Left lobe of liver (tissue), 2 donors: ENCODE data around the gene FSTL3. TPM values are rescaled to one million over a fixed set of nuclear protein-coding genes. Genes with fewer than 3 reads are reported as not detected.

Experiments
- ATAC-seq: fragments of 200-7000 bp; cut with Tn5 transposase; one replicate; pipeline ENCODE4 v1.9.1; 2020; ENCODE audit warnings: mild to moderate bottlenecking, moderate library complexity
- DNase-seq: peaks from one replicate; pipeline ENCODE4 v3.0.0-alpha.2; 2020; ENCODE audit warnings: low spot score
- total RNA-seq: library from RNA; stranded (reverse); gene quantifications from one replicate; pipeline ENCODE4 v1.2.1, GENCODE V29; 2021
- donor health status: DM: no; HTN: no; CAD: no; lungs with moderate emphysema.
- donor health status: DM: no; HTN: yes; CAD: no.

Gene FSTL3
- total RNA-seq, 1 donor from 2014 or later = 4.3 TPM

DNA sequence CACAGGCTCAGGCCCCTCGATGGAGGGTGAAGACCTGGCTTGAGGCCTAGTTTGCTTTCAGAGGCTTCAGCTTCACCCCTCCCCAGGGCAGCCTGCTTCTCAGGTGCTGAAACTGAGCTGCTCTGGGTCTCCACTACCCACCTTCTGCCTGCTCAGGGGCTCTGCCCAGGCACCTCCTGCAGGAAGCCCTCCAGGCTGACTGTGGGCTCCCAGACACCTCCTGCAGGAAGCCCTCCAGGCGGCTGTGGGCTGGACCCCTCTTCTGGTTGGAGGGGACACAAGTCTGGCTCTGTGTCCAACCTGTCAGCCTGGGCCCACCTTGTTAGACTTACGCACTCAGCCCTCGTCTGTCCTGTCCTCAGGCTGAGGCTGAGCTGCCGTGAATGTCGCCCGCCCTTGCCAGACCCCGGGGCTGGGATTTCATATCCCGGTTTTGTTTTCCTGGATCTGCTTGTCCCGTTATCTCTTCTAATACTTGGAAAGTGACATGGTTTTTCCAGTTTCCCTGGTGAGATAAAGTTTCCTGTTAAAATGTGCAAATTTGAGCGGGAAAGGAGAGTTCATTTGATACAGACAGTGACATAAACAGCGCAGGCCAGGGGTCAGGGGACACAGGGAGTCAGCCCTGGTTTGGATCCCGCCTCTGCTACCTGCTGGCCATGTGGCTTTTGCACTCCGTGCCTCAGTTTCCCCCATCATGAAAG lies 53.9 kb downstream of the FSTL3 start:
- DNase-seq = no peak

GRCh38 chr19:731000-731399 lies 54.8 kb downstream of the FSTL3 start:
- ATAC-seq = no peak

More for the DNA sequence above, 53.9 kb downstream of the FSTL3 start:
- no peak for ATAC-seq

DNA sequence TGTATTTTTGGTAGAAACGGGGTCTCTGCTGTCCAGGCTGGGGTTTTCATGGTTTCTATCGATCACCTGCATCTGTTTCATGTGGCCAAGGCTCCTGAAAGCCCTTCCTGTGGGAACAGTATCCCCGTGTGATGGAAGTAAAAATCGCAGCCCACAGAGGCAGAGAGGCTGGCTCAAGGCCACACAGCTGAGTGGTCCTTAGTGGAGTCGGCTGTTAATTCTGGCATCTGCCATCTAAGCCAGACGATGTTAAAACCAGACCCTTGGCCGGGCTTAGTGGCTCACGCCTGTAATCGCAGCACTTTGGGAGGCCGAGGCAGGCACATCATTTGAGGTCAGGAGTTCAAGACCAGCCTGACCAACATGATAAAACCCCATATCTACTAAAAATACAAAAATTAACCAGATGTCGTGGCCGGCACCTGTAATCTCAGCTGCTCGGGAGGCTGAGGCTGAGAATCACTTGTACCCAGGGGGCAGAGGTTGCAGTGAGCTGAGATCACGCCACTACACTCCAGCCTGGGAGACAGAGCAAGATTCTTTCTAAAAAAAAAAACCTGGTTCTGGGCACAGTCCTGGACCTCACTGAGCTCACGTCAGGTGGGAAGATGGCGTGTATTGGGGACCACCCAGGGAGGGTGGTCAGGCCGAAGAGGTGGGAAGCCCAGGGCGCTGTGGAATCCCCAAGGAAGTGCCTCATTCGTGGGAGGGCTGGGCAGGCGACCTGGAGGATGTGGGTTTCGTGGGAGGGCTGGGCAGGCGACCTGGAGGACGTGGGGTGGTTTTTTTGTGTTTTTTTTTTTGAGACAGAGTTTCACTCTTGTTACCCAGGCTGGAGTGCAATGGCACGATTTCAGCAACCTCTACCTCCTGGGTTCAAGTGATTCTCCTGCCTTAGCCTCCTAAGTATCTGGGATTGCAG lies 56.2 kb downstream of the FSTL3 start:
- ATAC-seq = no peak
- no peak for DNase-seq

More at GRCh38 chr19:731000-731399, 54.8 kb downstream of the FSTL3 start:
- no peak for DNase-seq

Other genes with a start within 250 kb of the FSTL3 start
- gene SHC2, start 215.4 kb upstream of the FSTL3 start, total RNA-seq = 57.8 TPM
- 0.53 TPM for gene MADCAM1, start 179.9 kb upstream of the FSTL3 start, total RNA-seq
- gene TPGS1, start 168.9 kb upstream of the FSTL3 start, total RNA-seq = 10.4 TPM
- gene CDC34, start 144.6 kb upstream of the FSTL3 start, total RNA-seq = 53.5 TPM
- gene GZMM, start 132.3 kb upstream of the FSTL3 start, total RNA-seq = 0.33 TPM
- 98.2 TPM for gene BSG, start 103.8 kb upstream of the FSTL3 start, total RNA-seq
- 0.30 TPM for gene HCN2, start 86.5 kb upstream of the FSTL3 start, total RNA-seq
- gene POLRMT, start 42.9 kb upstream of the FSTL3 start, total RNA-seq = 51.8 TPM
- 0.30 TPM for gene FGF22, start 36.5 kb upstream of the FSTL3 start, total RNA-seq
- 22.2 TPM for gene RNF126, start 13.2 kb upstream of the FSTL3 start, total RNA-seq
- not detected for gene PRSS57, start 19.1 kb downstream of the FSTL3 start, total RNA-seq
- 6.6 TPM for gene PALM, start 32.5 kb downstream of the FSTL3 start, total RNA-seq
- 0.18 TPM for gene MISP, start 74.7 kb downstream of the FSTL3 start, total RNA-seq
- 115 TPM for gene PTBP1, start 121.1 kb downstream of the FSTL3 start, total RNA-seq
- gene PLPPR3, start 145.6 kb downstream of the FSTL3 start, total RNA-seq = not detected
- 0.60 TPM for gene AZU1, start 151.4 kb downstream of the FSTL3 start, total RNA-seq
- 0.23 TPM for gene PRTN3, start 164.6 kb downstream of the FSTL3 start, total RNA-seq
- gene ELANE, start 175.9 kb downstream of the FSTL3 start, total RNA-seq = 0.58 TPM
- gene CFD, start 183.3 kb downstream of the FSTL3 start, total RNA-seq = 6.1 TPM
- gene MED16, start 216.8 kb downstream of the FSTL3 start, total RNA-seq = 36.3 TPM
- gene RNU6-9, start 217.1 kb downstream of the FSTL3 start, total RNA-seq = not detected
- gene R3HDM4, start 236.8 kb downstream of the FSTL3 start, total RNA-seq = 20.9 TPM
- not detected for gene KISS1R, start 240.9 kb downstream of the FSTL3 start, total RNA-seq
- 3.6 TPM for gene ARID3A, start 249.6 kb downstream of the FSTL3 start, total RNA-seq